ENCODE results near the gene EMILIN3.

The EMILIN3 gene

GRCh38 chr20:41344477-41344876, 22.1 kb downstream of the EMILIN3 start:
- no peak overlapping the region for H3K27ac ChIP-seq
- no peak for TF ChIP-seq CTCF (IDR thresholded peaks at IDR 0.05)
- TF ChIP-seq ZFX (IDR thresholded peaks at IDR 0.05; ENCODE audit: borderline replicate concordance), result no peak

- TF ChIP-seq ZFX (IDR thresholded peaks at IDR 0.05; ENCODE audit: borderline replicate concordance), result no peak
- TF ChIP-seq CTCF (IDR thresholded peaks at IDR 0.05), result no peak
- H3K27ac ChIP-seq, result no peak overlapping the region
These were observed 23.8 kb downstream of the EMILIN3 start for GRCh38 chr20:41342474-41343464.

- peak within 1 kb of the TSS; percentile 63 for H3K27ac ChIP-seq
- peak; percentile 72 for TF ChIP-seq CTCF (IDR thresholded peaks at IDR 0.05)
- no peak for TF ChIP-seq ZFX (IDR thresholded peaks at IDR 0.05; ENCODE audit: borderline replicate concordance)
These were observed 26.1 kb downstream of the EMILIN3 start, which contains the start of gene LPIN3 for GRCh38 chr20:41340327-41341055. LPIN3 (plus strand) TSS chr20:41340821; CDS start chr20:41345804, 4,983 bp downstream.

- TF ChIP-seq CTCF (IDR thresholded peaks at IDR 0.05) (peak; percentile 93), ZFX (IDR thresholded peaks at IDR 0.05; ENCODE audit: borderline replicate concordance) (no peak)
- peak overlapping the region; percentile 63 for H3K27ac ChIP-seq
These were observed 26.7 kb downstream of the EMILIN3 start for GRCh38 chr20:41339957-41340326.

- H3K27ac ChIP-seq, result no peak overlapping the region
- TF ChIP-seq CTCF (IDR thresholded peaks at IDR 0.05) (no peak), ZFX (IDR thresholded peaks at IDR 0.05; ENCODE audit: borderline replicate concordance) (no peak)
These were observed 29.7 kb downstream of the EMILIN3 start for GRCh38 chr20:41336711-41337492.

GRCh38 chr20:41335591-41335990, 31.0 kb downstream of the EMILIN3 start:
- no peak overlapping the region for H3K27ac ChIP-seq
- TF ChIP-seq ZFX (IDR thresholded peaks at IDR 0.05; ENCODE audit: borderline replicate concordance) (no peak), CTCF (IDR thresholded peaks at IDR 0.05) (no peak)
